H1 (cell line): ENCODE data around the gene RASSF4. TPM values are rescaled to one million over a fixed set of nuclear protein-coding genes. Genes with fewer than 3 reads are reported as not detected.

Experiments used
- CTCF ChIA-PET: fragments of 300-600 bp; sonication (Branson Sonifier 250); formaldehyde crosslinking; loops from one replicate; lab custom pipeline; 2021; ENCODE audit not compliant: partially characterized antibody; lab: Charles Lee
- POLR2A ChIA-PET: fragments of 300-600 bp; sonication (Branson Sonifier 250); formaldehyde crosslinking; loops from one replicate; lab custom pipeline; 2021; ENCODE audit warnings: inconsistent platforms; ENCODE audit not compliant: partially characterized antibody; lab: Charles Lee
- DNase-seq, 2 experiments: peaks; one replicate each; pipeline versions ENCODE4 v3.0.0 to v3.0.0-alpha.2; 2010 to 2022; ENCODE audit warnings: low spot score in 2 of 2, low read depth in 1 of 2, mixed read lengths in 1 of 2
- FAIRE-seq: peaks from 2 replicates; lab custom pipeline; 2011; peaks lifted over from hg19 to GRCh38; lab: Jason Lieb, UNC
- H2AFZ ChIP-seq: 2 replicates; pipeline ENCODE4 v1.8.1; 2012; ENCODE audit warnings: low read length, inconsistent platforms
- H2AK5ac ChIP-seq: 2 replicates; pipeline ENCODE4 v1.6.1; 2013; ENCODE audit warnings: low read depth, low read length
- H2BK120ac ChIP-seq: replicated peaks from 2 replicates; pipeline ENCODE3; 2013; ENCODE audit warnings: low read depth, low read length, inconsistent platforms
- H2BK12ac ChIP-seq: 2 replicates; pipeline ENCODE4 v1.6.1; 2013; ENCODE audit warnings: low read depth, low read length
- H2BK15ac ChIP-seq: 2 replicates; pipeline ENCODE4 v1.6.1; 2013; ENCODE audit warnings: low read length
- H2BK20ac ChIP-seq: 2 replicates; pipeline ENCODE4 v1.6.1; 2013; ENCODE audit warnings: low read length
- H2BK5ac ChIP-seq: 2 replicates; pipeline ENCODE4 v1.6.1; 2013; ENCODE audit warnings: low read depth, low read length
- H3K14ac ChIP-seq: 2 replicates; pipeline ENCODE4 v1.6.1; 2013; ENCODE audit warnings: inconsistent platforms; ENCODE audit not compliant: insufficient read length
- H3K18ac ChIP-seq: 2 replicates; pipeline ENCODE4 v1.6.1; 2013; ENCODE audit warnings: low read length; ENCODE audit errors: extremely low read depth
- H3K23ac ChIP-seq: 2 replicates; pipeline ENCODE4 v1.6.1; 2013; ENCODE audit warnings: inconsistent platforms; ENCODE audit not compliant: insufficient read length
- H3K23me2 ChIP-seq: 2 replicates; pipeline ENCODE4 v1.6.1; 2013; ENCODE audit warnings: low read depth, low read length
- H3K27ac ChIP-seq: 2 replicates; pipeline ENCODE4 v1.6.1; 2011; ENCODE audit warnings: low read depth, low read length, inconsistent platforms
- H3K27me3 ChIP-seq, 4 experiments: replicated peaks in 1 of 4; 1 replicate in 1 of 4; 2 replicates in 3 of 4; pipeline versions ENCODE4 v1.6.1 to v1.8.1; 2011 to 2013; ENCODE audit warnings: low read length in 3 of 4, mild to moderate bottlenecking in 3 of 4, inconsistent platforms in 2 of 4, mixed read lengths in 2 of 4, moderate library complexity in 1 of 4; ENCODE audit not compliant: control insufficient read depth in 3 of 4, insufficient read depth in 3 of 4; ENCODE audit errors: extremely low read depth in 1 of 4
- H3K36me3 ChIP-seq, 4 experiments: 2 replicates each; pipeline versions ENCODE4 v1.6.1 to v1.8.1; 2011 to 2013; ENCODE audit warnings: mild to moderate bottlenecking in 4 of 4, low read length in 3 of 4, moderate library complexity in 2 of 4, control low read depth in 1 of 4, inconsistent platforms in 1 of 4; ENCODE audit not compliant: insufficient read depth in 4 of 4, control insufficient read depth in 2 of 4
- H3K4ac ChIP-seq: replicated peaks from 2 replicates; pipeline ENCODE3; 2013; ENCODE audit warnings: low read length, low read depth, mixed read lengths, inconsistent platforms; ENCODE audit not compliant: insufficient read length
- H3K4me1 ChIP-seq, 4 experiments: replicated peaks in 1 of 4; 1 replicate in 1 of 4; 2 replicates in 3 of 4; pipeline versions ENCODE4 v1.6.1 to v1.8.1; 2011 to 2013; ENCODE audit warnings: low read length in 3 of 4, inconsistent platforms in 2 of 4, mixed read lengths in 1 of 4; ENCODE audit not compliant: insufficient read depth in 4 of 4, control insufficient read depth in 3 of 4
- H3K4me2 ChIP-seq, 2 experiments: 2 replicates each; pipeline versions ENCODE4 v1.6.1 to v1.8.1; 2011 to 2013; ENCODE audit warnings: low read depth in 2 of 2, low read length in 2 of 2, control low read depth in 1 of 2, inconsistent platforms in 1 of 2, mild to moderate bottlenecking in 1 of 2; ENCODE audit not compliant: insufficient read depth in 1 of 2
- H3K4me3 ChIP-seq, 4 experiments: fragments of 200-600, 300-600 bp in 1 of 4; sonication (generic), shearing (Covaris generic), sonication (Bioruptor Twin) in 1 of 4; 2 replicates each; pipeline versions ENCODE4 v1.5.1 to v1.8.1; 2011 to 2016; ENCODE audit warnings: low read length in 4 of 4, low read depth in 3 of 4, control low read depth in 2 of 4, inconsistent platforms in 2 of 4, mild to moderate bottlenecking in 2 of 4, mixed read lengths in 1 of 4, moderate library complexity in 1 of 4; ENCODE audit not compliant: insufficient read depth in 2 of 4; ENCODE audit errors: extremely low read depth in 1 of 4
- H3K56ac ChIP-seq: replicated peaks from 2 replicates; pipeline ENCODE3; 2013; ENCODE audit warnings: low read depth, mild to moderate bottlenecking, mixed read lengths, low read length, inconsistent platforms; ENCODE audit not compliant: insufficient read length
- H3K79me1 ChIP-seq: 2 replicates; pipeline ENCODE4 v1.6.1; 2013; ENCODE audit warnings: low read depth, low read length, control low read depth
- H3K79me2 ChIP-seq, 2 experiments: 2 replicates each; pipeline versions ENCODE4 v1.6.1 to v1.8.1; 2012 to 2013; ENCODE audit warnings: low read length in 2 of 2, mild to moderate bottlenecking in 2 of 2, inconsistent platforms in 1 of 2; ENCODE audit not compliant: insufficient read depth in 2 of 2, control insufficient read depth in 1 of 2
- H3K9ac ChIP-seq, 4 experiments: replicated peaks in 1 of 4; 1 replicate in 1 of 4; 2 replicates in 3 of 4; pipeline versions ENCODE4 v1.6.1 to v1.8.1; 2011 to 2013; ENCODE audit warnings: low read depth in 3 of 4, low read length in 3 of 4, control low read depth in 2 of 4, mild to moderate bottlenecking in 2 of 4, moderate library complexity in 2 of 4, inconsistent platforms in 1 of 4; ENCODE audit errors: extremely low read depth in 1 of 4
- H3K9me3 ChIP-seq, 2 experiments: 2 replicates each; pipeline versions ENCODE4 v1.6.1 to v1.8.1; 2012 to 2013; ENCODE audit warnings: mild to moderate bottlenecking in 2 of 2, moderate library complexity in 2 of 2, control low read depth in 1 of 2, inconsistent platforms in 1 of 2, low read depth in 1 of 2, low read length in 1 of 2, mixed read lengths in 1 of 2; ENCODE audit not compliant: insufficient read depth in 2 of 2
- H4K20me1 ChIP-seq, 2 experiments: replicated peaks in 1 of 2; 2 replicates each; pipeline versions ENCODE3 to v1.8.1; 2011 to 2013; ENCODE audit warnings: inconsistent platforms in 2 of 2, low read length in 2 of 2, mild to moderate bottlenecking in 1 of 2; ENCODE audit not compliant: insufficient read depth in 2 of 2, control insufficient read depth in 1 of 2
- H4K5ac ChIP-seq: 2 replicates; pipeline ENCODE4 v1.6.1; 2013; ENCODE audit warnings: low read length, low read depth, mixed read lengths, inconsistent platforms; ENCODE audit not compliant: insufficient read length
- H4K8ac ChIP-seq: 2 replicates; pipeline ENCODE4 v1.8.0; 2013; ENCODE audit warnings: mild to moderate bottlenecking, moderate library complexity, low read length, inconsistent platforms; ENCODE audit not compliant: insufficient read depth; ENCODE audit errors: extremely low read depth
- H4K91ac ChIP-seq: replicated peaks from 2 replicates; pipeline ENCODE3; 2013; ENCODE audit warnings: low read length, mixed read lengths, inconsistent platforms; ENCODE audit not compliant: insufficient read length
- CBX5 ChIP-seq: fragments of 300-800, 300-1000 bp; sonication (generic); IDR thresholded peaks from 2 replicates; pipeline ENCODE4 v1.7.1; 2016; ENCODE audit warnings: antibody characterized with exemption, low read length, low read depth
- EP300 ChIP-seq, 2 experiments: IDR thresholded peaks; 1 replicate in 1 of 2; 2 replicates in 1 of 2; pipeline ENCODE4 v1.6.1; 2011 to 2012; ENCODE audit warnings: low read depth in 2 of 2, low read length in 2 of 2, mild to moderate bottlenecking in 2 of 2, borderline replicate concordance in 1 of 2, inconsistent platforms in 1 of 2, moderate library complexity in 1 of 2
- FOSL1 ChIP-seq: IDR thresholded peaks from 2 replicates; pipeline ENCODE4 v1.6.1; 2011; ENCODE audit warnings: mild to moderate bottlenecking, low read depth, low read length, moderate library complexity; ENCODE audit not compliant: insufficient read depth
- JUN ChIP-seq: IDR thresholded peaks from 2 replicates; pipeline ENCODE4 v1.6.1; 2011; ENCODE audit warnings: low read depth, mild to moderate bottlenecking, improper control_type of control experiment, low read length
- KDM1A ChIP-seq: fragments of 200-600, 300-600 bp; sonication (generic); IDR thresholded peaks from 2 replicates; pipeline ENCODE4 v1.7.1; 2016; ENCODE audit warnings: mild to moderate bottlenecking, low read length, borderline replicate concordance
- MAFK ChIP-seq: IDR thresholded peaks from 2 replicates; pipeline ENCODE4 v1.6.1; 2012; ENCODE audit warnings: low read depth, mild to moderate bottlenecking, improper control_type of control experiment, low read length
- POLR2A ChIP-seq, 2 experiments: IDR thresholded peaks; 1 replicate in 1 of 2; 2 replicates in 1 of 2; pipeline ENCODE4 v1.6.1; 2011; ENCODE audit warnings: low read depth in 2 of 2, low read length in 2 of 2, mild to moderate bottlenecking in 2 of 2; ENCODE audit errors: control extremely low read depth in 1 of 2
- RFX5 ChIP-seq: IDR thresholded peaks from 2 replicates; pipeline ENCODE4 v1.6.1; 2011; ENCODE audit warnings: low read depth, low read length, improper control_type of control experiment, borderline replicate concordance
- SIRT6 ChIP-seq: IDR thresholded peaks from one replicate; pipeline ENCODE4 v1.7.1; 2012; ENCODE audit warnings: low read length, inconsistent platforms
- SUZ12 ChIP-seq: fragments of 200-600 bp; sonication (generic); IDR thresholded peaks from 2 replicates; pipeline ENCODE4 v1.6.1; 2012; ENCODE audit warnings: mild to moderate bottlenecking, inconsistent platforms, low read length, moderate library complexity, mixed read lengths
- TAF7 ChIP-seq: optimal IDR thresholded peaks from 2 replicates; pipeline ENCODE3; 2011; ENCODE audit warnings: low read depth, mild to moderate bottlenecking, inconsistent platforms, low read length, moderate library complexity, borderline replicate concordance
- WGBS, 2 experiments: shearing (Covaris generic) in 1 of 2; methylation state at CpG; one replicate each; pipeline versions ENCODE4 v1.1.6 to v1.1.7; 2013 to 2015; ENCODE audit warnings: low lambda C conversion rate in 2 of 2, mixed read lengths in 2 of 2, inconsistent platforms in 1 of 2, low coverage in 1 of 2, missing lambda C conversion rate in 1 of 2; ENCODE audit not compliant: insufficient replicate concordance in 2 of 2, insufficient coverage in 1 of 2, insufficient read length in 1 of 2; ENCODE audit errors: extremely low coverage in 1 of 2, missing lambda C conversion rate in 1 of 2; 5-methylcytosine and 5-hydroxymethylcytosine counted together
- polyA plus RNA-seq, 7 experiments: library from polyadenylated mRNA; depleted of rRNA in 3 of 7; stranded (reverse) in 5 of 7; unstranded in 2 of 7; fragments of >200 nt in 5 of 7; fragments of 200-250 nt in 2 of 7; gene quantifications; 1 replicate in 5 of 7; 2 replicates in 1 of 7; 4 replicates in 1 of 7; pipeline versions ENCODE4 v1.2.1 to v1.2.3, GENCODE V29; 2011 to 2013; ENCODE audit warnings: missing spikeins in 2 of 7, mixed read lengths in 2 of 7
- total RNA-seq: library from RNA; stranded (reverse); fragmentation: NEBNext Ultra II Directional; extraction: Animal tissue kit (Norgen Biotek cat#: 25700); gene quantifications from 2 replicates; pipeline ENCODE4 v1.2.1, GENCODE V29; 2021
- TF ChIP-seq, protein P1 (sequence below): IDR thresholded peaks from 2 replicates; pipeline ENCODE4 v1.6.1; 2012; ENCODE audit warnings: inconsistent platforms
- TF ChIP-seq, protein P2 (sequence below): IDR thresholded peaks from 2 replicates; pipeline ENCODE4 v1.6.1; 2012; ENCODE audit warnings: inconsistent platforms

RASSF4 gene
- total and polyA plus RNA-seq, 2 of the 8 experiments (the other 6 are each of a cell fraction or from before 2014, with no cell fraction given): 14.3 to 14.5 TPM

DNA sequence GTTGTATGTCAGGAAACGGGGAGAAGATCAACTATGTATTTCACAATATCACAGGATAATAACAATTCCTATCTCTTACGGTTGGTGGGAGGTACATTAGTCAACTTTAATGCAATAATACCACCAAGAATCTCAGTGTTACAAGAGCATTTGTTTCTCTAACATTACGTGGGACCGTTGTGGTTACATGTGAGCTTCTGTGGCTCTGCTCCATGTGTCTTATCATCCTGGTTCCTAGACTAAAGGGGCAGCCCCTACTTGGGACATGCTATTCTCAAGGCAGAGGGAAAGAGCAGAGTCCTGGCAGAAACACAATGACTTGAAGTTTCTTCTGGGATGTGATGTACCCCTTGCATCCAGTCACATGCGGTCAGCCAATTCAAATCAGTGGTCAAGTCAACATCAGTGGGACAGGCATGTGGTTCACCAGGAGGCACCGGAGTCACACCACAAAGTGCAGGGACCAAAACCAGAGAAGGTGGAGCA lies 38.6 kb downstream of the RASSF4 start:
- H2AFZ ChIP-seq: no peak overlapping the region
- no peak overlapping the region for H3K27ac ChIP-seq
- DNase-seq: no peak
- H3K27me3 ChIP-seq: peaks cover 0 to 4% (median 4%) of the 10 kb centered on the region in 4 experiments; a peak in 4 of 7 replicates
- H3K4me2 ChIP-seq: no peak overlapping the region
- no peak overlapping the region for H3K4ac ChIP-seq
- no peak overlapping the region for H3K18ac ChIP-seq
- no peak for FAIRE-seq
- peaks cover 0 to 19% of the 10 kb centered on the region in 2 experiments; a peak in 3 of 4 replicates for H3K79me2 ChIP-seq
- ChIA-PET POLR2A (interaction anchor here (0.7 to 1.4 kb wide), 4 partner anchors 12 to 66 kb away, joined by 3 to 5 read pairs (median 4); no protein-coding TSS in a partner anchor), CTCF (interaction anchor here (1.3 kb wide), 1 partner anchor 65 kb away, joined by 5 read pairs; no protein-coding TSS in a partner anchor)
- H3K9ac ChIP-seq: no peak overlapping the region
- no peak overlapping the region for H2BK120ac ChIP-seq
- H4K5ac ChIP-seq: no peak overlapping the region
- H3K4me1 ChIP-seq: peaks cover 2 to 14% (median 6%) of the 10 kb centered on the region in 4 experiments; a peak in 4 of 7 replicates
- H2AK5ac ChIP-seq: no peak overlapping the region
- 90% methylated on average over 6 of the region's 6 CpGs; no CpG with 5 or more reads in 1 of the 2 experiments for WGBS, 2 experiments
- H2BK20ac ChIP-seq: no peak overlapping the region
- no peak overlapping the region for H2BK5ac ChIP-seq
- H2BK15ac ChIP-seq: no peak overlapping the region
- peak overlapping the region; percentile 30; the same call in 1 of the 2 replicates for H2BK12ac ChIP-seq
- no peaks in the 10 kb centered on the region for H4K20me1 ChIP-seq
- H3K36me3 ChIP-seq: peaks cover 0 to under 1% (median 0%) of the 10 kb centered on the region in 4 experiments; a peak in 2 of 8 replicates
- no peak overlapping the region for H3K23ac ChIP-seq
- H4K8ac ChIP-seq: no peak overlapping the region
- no peaks in the 10 kb centered on the region; the same call in 1 of the 2 replicates for H3K79me1 ChIP-seq
- no peak overlapping the region for H3K56ac ChIP-seq
- no peak overlapping the region for H3K4me3 ChIP-seq
- no peaks in the 10 kb centered on the region for H3K9me3 ChIP-seq
- peaks cover 5% of the 10 kb centered on the region for H3K23me2 ChIP-seq
- H3K14ac ChIP-seq: no peak overlapping the region
- H4K91ac ChIP-seq: no peak overlapping the region
- TF ChIP-seq EP300 (IDR thresholded peaks at IDR 0.05; ENCODE audit: borderline replicate concordance in 1 of 2, low read depth in 2 of 2, low read length in 2 of 2) (no peak), SIRT6 (no peak), RFX5 (no peak), FOSL1 (no peak), SUZ12 (no peak), TAF7 (no peak), MAFK (no peak), KDM1A (no peak), POLR2A (IDR thresholded peaks at IDR 0.05; ENCODE audit: control extremely low read depth in 1 of 2, low read depth in 2 of 2, low read length in 2 of 2) (no peak), CBX5 (no peak), JUN (no peak)
- TF ChIP-seq, protein P1, sequence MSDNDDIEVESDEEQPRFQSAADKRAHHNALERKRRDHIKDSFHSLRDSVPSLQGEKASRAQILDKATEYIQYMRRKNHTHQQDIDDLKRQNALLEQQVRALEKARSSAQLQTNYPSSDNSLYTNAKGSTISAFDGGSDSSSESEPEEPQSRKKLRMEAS: no peak
- TF ChIP-seq, protein P2, sequence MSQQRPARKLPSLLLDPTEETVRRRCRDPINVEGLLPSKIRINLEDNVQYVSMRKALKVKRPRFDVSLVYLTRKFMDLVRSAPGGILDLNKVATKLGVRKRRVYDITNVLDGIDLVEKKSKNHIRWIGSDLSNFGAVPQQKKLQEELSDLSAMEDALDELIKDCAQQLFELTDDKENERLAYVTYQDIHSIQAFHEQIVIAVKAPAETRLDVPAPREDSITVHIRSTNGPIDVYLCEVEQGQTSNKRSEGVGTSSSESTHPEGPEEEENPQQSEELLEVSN: no peak
